H1 (cell line): Measurements from ENCODE around the gene PYGL. TPM values are rescaled to one million over a fixed set of nuclear protein-coding genes. Genes with fewer than 3 reads are reported as not detected.

Experiments used
- ASH2L ChIP-seq: fragments of 200-600, 300-600 bp; sonication (generic); IDR thresholded peaks from one replicate; pipeline ENCODE4 v1.7.1; 2017; ENCODE audit warnings: low read length
- CHD2 ChIP-seq: IDR thresholded peaks from 2 replicates; pipeline ENCODE4 v1.6.1; 2012; ENCODE audit warnings: low read length, improper control_type of control experiment
- KDM1A ChIP-seq: fragments of 200-600, 300-600 bp; sonication (generic); IDR thresholded peaks from 2 replicates; pipeline ENCODE4 v1.7.1; 2016; ENCODE audit warnings: mild to moderate bottlenecking, low read length, borderline replicate concordance
- MAFK ChIP-seq: IDR thresholded peaks from 2 replicates; pipeline ENCODE4 v1.6.1; 2012; ENCODE audit warnings: low read depth, mild to moderate bottlenecking, improper control_type of control experiment, low read length
- POLR2A ChIP-seq, 2 experiments: IDR thresholded peaks; 1 replicate in 1 of 2; 2 replicates in 1 of 2; pipeline ENCODE4 v1.6.1; 2011; ENCODE audit warnings: low read depth in 2 of 2, low read length in 2 of 2, mild to moderate bottlenecking in 2 of 2; ENCODE audit errors: control extremely low read depth in 1 of 2
- RXRA ChIP-seq: IDR thresholded peaks from 2 replicates; pipeline ENCODE4 v1.6.1; 2011; ENCODE audit warnings: low read depth, mild to moderate bottlenecking, low read length, moderate library complexity; ENCODE audit not compliant: insufficient read depth
- SAP30 ChIP-seq: fragments of 300-600 bp; sonication (generic); IDR thresholded peaks from 2 replicates; pipeline ENCODE4 v1.7.1; 2012; ENCODE audit warnings: low read length, moderate library complexity, mild to moderate bottlenecking, inconsistent platforms; ENCODE audit not compliant: insufficient read depth, insufficient replicate concordance
- polyA plus RNA-seq, 7 experiments: library from polyadenylated mRNA; depleted of rRNA in 3 of 7; stranded (reverse) in 5 of 7; unstranded in 2 of 7; fragments of >200 nt in 5 of 7; fragments of 200-250 nt in 2 of 7; gene quantifications; 1 replicate in 5 of 7; 2 replicates in 1 of 7; 4 replicates in 1 of 7; pipeline versions ENCODE4 v1.2.1 to v1.2.3, GENCODE V29; 2011 to 2013; ENCODE audit warnings: missing spikeins in 2 of 7, mixed read lengths in 2 of 7
- total RNA-seq: library from RNA; stranded (reverse); fragmentation: NEBNext Ultra II Directional; extraction: Animal tissue kit (Norgen Biotek cat#: 25700); gene quantifications from 2 replicates; pipeline ENCODE4 v1.2.1, GENCODE V29; 2021
- TF ChIP-seq, protein P1 (sequence below): IDR thresholded peaks from 2 replicates; pipeline ENCODE4 v1.6.1; 2012; ENCODE audit warnings: inconsistent platforms

PYGL gene
- total and polyA plus RNA-seq, 2 of the 8 experiments (the other 6 are each of a cell fraction or from before 2014, with no cell fraction given): 26.1 to 50.5 TPM

DNA sequence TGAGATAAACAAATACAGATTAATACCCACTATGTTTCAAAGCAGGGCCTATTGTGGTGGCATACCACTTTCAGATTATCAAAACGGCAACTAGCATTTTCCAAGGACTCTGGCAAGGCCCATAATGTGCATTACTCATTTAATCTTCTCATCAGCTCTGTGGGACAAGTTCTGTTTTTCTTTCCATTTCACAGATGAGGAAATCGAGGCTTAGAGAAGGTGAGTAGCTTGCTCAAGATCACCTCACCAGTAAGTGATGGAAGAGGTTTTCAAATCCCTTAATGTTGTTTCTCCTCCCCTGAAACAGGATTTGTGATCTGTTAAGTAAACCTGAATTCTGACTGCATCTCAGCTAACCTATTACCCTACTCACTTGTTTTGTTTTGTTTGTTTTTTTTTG is 3.9 kb upstream of the PYGL start (continued):
- TF ChIP-seq ASH2L (no peak), CHD2 (no peak), SAP30 (no peak), POLR2A (IDR thresholded peaks at IDR 0.05; ENCODE audit: control extremely low read depth in 1 of 2, low read depth in 2 of 2, low read length in 2 of 2) (no peak), KDM1A (no peak), RXRA (no peak), MAFK (no peak)
- TF ChIP-seq, protein P1, sequence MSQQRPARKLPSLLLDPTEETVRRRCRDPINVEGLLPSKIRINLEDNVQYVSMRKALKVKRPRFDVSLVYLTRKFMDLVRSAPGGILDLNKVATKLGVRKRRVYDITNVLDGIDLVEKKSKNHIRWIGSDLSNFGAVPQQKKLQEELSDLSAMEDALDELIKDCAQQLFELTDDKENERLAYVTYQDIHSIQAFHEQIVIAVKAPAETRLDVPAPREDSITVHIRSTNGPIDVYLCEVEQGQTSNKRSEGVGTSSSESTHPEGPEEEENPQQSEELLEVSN: no peak
- TF ChIP-seq, all 59 proteins: peak for 0
